CD4-positive, alpha-beta T cell treated with Interleukin-17A for 4 hours (primary cell): ENCODE measurements around the gene CEP70.
"Not testable (repeated sequence)": the region's sequence is repeated elsewhere in the genome, so short reads cannot be mapped to it uniquely, and the experiment has no call there.

Experiments used
- DNase-seq: peaks from one replicate; pipeline ENCODE4 v3.0.0-alpha.2; 2020; ENCODE audit warnings: mixed read lengths

Gene CEP70

GRCh38 chr3:138498991-138499390, 95.1 kb downstream of the CEP70 start:
- DNase-seq = no peak

GRCh38 chr3:138497851-138498250, 96.2 kb downstream of the CEP70 start:
- DNase-seq = no peak

- DNase-seq = no peak
Observed at GRCh38 chr3:138497021-138497420, 97.0 kb downstream of the CEP70 start.

GRCh38 chr3:138496436-138496835, 97.6 kb downstream of the CEP70 start:
- no peak for DNase-seq

- not testable (repeated sequence) for DNase-seq
Observed at GRCh38 chr3:138495638-138496037, 98.4 kb downstream of the CEP70 start.

- DNase-seq = no peak
Observed at GRCh38 chr3:138494607-138494929, 99.5 kb downstream of the CEP70 start.

GRCh38 chr3:138493804-138494606, 100.1 kb downstream of the CEP70 start:
- no peak for DNase-seq

GRCh38 chr3:138492980-138493675, 100.9 kb downstream of the CEP70 start:
- DNase-seq = no peak

- DNase-seq = no peak
Observed at GRCh38 chr3:138491971-138492370, 102.1 kb downstream of the CEP70 start.

GRCh38 chr3:138486580-138486979, 107.5 kb downstream of the CEP70 start:
- DNase-seq = not testable (repeated sequence)

GRCh38 chr3:138484672-138485071, 109.4 kb downstream of the CEP70 start:
- not testable (repeated sequence) for DNase-seq

GRCh38 chr3:138479438-138479863, 114.6 kb downstream of the CEP70 start:
- no peak for DNase-seq

- DNase-seq = no peak
Observed at GRCh38 chr3:138477801-138478200, 116.3 kb downstream of the CEP70 start.

- DNase-seq = no peak
Observed at GRCh38 chr3:138477120-138477519, 116.9 kb downstream of the CEP70 start.

GRCh38 chr3:138476526-138476925, 117.5 kb downstream of the CEP70 start:
- no peak for DNase-seq

- DNase-seq = no peak
Observed at GRCh38 chr3:138474163-138474562, 119.9 kb downstream of the CEP70 start.

GRCh38 chr3:138473391-138473790, 120.7 kb downstream of the CEP70 start:
- no peak for DNase-seq

GRCh38 chr3:138472141-138472825, 121.8 kb downstream of the CEP70 start:
- DNase-seq = no peak

- no peak for DNase-seq
Observed at GRCh38 chr3:138471481-138471880, 122.6 kb downstream of the CEP70 start.

- no peak for DNase-seq
Observed at GRCh38 chr3:138470687-138471086, 123.4 kb downstream of the CEP70 start.

- no peak for DNase-seq
Observed at GRCh38 chr3:138469874-138470273, 124.2 kb downstream of the CEP70 start.

GRCh38 chr3:138468886-138469285, 125.2 kb downstream of the CEP70 start:
- no peak for DNase-seq

GRCh38 chr3:138468451-138468850, 125.6 kb downstream of the CEP70 start:
- no peak for DNase-seq

GRCh38 chr3:138467931-138468330, 126.1 kb downstream of the CEP70 start:
- no peak for DNase-seq
